Effector CD4-positive, alpha-beta T cell (primary cell): ENCODE data around the gene ATP11B.
"Not testable (repeated sequence)": the region's sequence is repeated elsewhere in the genome, so short reads cannot be mapped to it uniquely, and the experiment has no call there.

Source experiments
- DNase-seq: peaks from one replicate; pipeline ENCODE4 v3.0.0-alpha.2; 2020

The ATP11B gene

DNA sequence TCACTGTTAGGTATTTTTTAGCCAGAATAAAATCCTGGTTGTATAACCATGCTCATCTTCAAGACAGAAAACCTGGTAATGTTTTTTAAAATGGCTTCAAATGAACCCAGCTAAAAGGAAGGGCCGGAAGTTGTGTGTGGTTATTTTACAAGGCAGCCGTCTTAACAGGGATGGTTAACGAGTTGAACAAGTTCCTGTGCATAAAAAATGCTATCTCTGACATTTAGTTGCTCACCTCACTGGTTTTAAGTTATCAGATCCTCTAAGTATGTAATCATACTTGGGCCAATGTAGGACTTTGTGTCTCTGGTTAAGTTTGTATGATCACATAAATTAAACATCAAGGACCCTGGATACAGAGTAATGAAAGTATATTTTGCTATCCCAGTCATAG lies 2.1 kb downstream of the ATP11B start:
- peak; percentile 34 for DNase-seq

DNA sequence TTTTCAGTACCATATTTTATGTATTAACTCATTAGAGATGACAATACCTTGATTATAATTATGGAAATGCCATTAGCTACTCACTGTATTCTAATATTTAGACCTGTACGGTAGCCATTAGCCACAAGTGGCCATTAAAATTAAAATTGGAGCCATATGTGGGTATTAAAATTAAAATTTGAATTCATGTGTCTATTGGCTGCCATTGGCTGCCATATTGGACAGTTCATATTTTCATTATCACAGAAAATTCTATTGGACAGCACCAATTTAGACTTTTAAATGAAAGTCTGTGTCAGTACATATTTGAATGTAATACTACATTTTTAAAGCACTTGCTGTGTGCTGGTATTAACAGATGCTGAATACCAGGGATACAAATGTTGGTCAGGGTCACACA lies 3.0 kb downstream of the ATP11B start:
- no peak for DNase-seq

DNA sequence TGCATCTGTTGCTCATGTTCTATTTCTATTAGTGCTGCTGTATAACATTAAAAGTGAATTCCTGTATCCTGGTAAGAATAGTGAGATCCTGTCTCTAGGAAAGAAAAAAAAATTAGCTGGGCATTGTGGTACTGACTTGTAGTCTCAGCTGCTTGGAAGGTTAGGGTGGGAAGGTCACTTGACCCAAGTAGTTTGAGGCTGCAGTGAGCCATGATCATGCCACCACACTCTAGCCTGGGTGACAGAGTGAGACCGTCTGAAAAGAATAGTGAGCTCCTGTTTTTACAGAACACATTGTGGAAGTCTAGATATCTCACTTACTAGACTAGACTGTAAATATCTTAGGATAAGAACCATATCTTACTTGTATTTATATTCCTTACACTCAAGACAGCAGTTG lies 4.6 kb downstream of the ATP11B start:
- no peak for DNase-seq

DNA sequence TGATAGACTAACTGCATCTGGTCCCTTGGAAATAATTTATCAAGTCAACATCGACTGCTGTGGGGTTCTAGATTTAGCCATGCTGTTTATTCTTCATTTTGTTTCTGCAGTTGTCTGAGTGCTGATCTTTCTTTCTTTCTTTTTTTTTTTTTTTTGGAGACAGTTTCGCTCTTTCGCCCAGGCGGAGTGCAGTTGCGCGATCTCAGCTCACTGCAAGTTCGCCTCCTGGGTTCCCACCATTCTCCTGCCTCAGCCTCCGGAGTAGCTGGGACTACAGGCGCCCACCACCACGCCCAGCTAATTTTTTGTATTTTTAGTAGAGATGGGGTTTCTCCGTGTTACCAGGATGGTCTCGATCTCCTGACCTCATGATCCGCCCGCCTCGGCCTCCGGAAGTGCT lies 5.8 kb downstream of the ATP11B start:
- DNase-seq, result not testable (repeated sequence)

DNA sequence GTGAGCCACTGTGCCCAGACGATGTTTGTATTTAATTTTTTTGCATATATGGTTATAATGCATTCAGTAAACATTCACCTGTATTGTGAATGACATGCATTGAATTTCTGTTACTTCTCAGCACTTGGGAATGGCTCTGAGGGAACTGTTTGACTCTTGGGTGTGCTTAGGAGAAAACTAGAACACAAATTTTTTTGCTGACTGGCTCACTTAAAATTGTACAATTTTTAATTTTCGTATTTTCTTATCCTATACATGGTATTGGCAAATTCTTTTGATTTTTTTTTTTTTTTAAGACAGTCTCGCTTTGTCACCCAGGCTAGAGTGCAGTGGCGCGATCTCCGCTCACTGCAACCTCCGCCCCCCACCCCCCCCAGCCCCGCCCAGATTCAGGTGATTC lies 7.2 kb downstream of the ATP11B start:
- DNase-seq, result no peak

DNA sequence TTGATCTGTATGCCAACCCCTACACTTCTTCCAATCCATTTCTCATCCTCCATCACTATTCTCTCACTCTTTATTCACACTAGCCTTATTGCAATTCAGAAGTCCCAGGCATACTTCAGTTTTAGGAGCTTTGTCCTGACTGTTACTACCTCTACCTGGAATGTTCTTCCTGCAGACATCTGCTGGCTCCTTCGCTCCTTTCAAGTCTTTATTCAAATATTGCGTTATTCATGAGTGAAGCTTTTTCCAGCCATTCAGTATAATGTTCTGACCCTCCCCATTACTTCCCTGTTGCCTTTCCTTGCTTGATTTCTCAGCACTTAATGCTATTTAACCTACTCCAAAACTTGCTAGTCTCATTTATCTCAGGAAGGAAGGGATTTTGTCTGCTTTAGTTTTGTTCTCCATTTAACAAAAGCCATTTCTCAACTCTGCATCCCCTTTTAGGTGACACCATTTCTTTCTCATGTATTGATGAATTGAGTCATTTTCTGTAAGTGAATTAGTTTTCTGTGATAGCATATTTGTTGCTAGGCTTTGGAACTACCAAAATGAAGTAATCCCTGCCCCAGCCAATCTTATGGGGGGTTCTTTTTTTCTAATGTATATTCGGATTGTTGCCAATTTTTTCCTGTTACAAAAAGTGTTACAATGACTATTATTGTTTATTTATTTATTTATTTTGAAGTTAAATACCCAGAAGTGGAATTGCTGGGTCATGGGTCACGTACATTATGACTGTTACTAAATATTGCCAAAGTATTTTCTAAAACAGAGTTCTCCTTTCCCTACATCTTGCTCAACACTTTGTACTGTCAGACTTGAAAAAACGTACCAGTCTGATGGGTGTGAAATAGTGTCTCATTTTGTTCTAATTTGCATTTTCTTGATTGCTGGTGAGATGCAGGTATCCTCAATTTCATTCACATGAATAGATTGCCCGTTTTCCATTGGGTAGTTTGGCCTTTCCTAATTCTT lies 9.4 kb downstream of the ATP11B start:
- no peak for DNase-seq

DNA sequence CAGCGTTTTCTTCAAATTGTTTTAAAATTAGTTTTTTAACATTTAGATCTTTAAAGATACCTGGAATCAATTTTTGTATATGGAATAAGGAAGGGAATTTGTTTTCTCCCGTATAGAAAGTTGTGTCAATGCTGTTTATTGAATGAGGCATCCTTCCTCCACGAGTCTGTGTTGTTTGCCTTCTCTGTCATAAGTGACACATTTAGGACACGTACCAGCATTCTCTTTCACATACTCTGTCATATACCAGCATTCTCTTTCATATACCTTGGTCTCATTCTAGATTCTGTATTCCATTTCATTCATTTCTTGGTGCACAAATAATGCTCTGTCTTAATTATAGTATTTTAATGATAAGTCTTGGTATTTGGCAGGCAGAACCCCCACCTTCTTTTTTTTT lies 10.3 kb downstream of the ATP11B start:
- DNase-seq, result no peak

DNA sequence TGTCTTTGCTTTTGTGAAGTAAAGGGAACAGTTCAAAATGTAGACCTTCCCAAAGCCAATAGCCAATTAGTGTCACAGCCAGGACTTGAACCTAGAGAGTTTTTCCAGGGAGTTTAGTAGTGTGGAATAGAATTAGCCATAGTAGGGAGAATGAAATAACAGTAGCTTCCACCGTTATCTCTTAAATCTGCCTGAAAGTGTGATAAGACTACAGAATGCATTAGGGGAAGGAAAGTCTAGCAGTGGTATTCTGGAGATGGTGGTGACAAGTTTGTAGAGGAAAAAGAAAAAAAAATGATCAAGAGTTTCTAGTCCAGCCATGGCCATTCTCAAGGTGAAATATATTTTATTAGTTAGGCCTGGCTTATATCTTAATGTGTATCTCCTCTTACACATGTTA lies 13.8 kb downstream of the ATP11B start:
- no peak for DNase-seq

DNA sequence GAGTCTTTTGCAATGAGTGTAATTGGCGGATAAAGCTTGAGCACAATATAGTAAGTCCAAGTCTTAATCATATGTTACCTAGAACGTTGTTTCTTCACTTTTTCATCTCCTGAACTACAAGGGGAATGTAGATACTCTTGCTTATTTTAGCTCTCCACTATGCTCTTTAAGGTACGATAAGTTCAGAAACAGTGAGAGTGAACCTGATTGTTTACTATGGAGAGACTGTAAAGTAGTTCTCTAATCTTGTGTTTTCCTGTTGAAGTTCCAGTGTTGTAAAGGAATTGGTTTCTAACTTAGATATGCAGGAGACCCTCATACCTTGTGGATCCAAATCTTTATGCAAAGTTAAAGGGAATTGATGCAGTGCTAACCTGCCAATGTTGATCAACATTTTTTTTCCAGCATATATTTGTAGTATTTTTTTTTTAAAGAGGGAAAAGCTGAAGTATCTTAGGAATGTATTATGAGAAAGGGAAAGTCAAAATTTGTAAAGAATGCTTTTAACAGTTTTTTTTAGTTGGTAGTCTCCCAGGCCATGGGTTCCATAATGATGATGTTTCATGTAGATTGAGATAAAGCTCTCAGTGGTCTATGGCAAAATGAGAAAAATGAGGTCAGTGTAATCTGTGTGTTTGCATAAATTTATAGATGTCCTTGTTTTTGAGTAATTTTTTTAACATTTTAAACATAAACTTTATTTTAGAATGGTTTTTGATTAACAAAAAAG lies 14.9 kb downstream of the ATP11B start:
- DNase-seq, result no peak

DNA sequence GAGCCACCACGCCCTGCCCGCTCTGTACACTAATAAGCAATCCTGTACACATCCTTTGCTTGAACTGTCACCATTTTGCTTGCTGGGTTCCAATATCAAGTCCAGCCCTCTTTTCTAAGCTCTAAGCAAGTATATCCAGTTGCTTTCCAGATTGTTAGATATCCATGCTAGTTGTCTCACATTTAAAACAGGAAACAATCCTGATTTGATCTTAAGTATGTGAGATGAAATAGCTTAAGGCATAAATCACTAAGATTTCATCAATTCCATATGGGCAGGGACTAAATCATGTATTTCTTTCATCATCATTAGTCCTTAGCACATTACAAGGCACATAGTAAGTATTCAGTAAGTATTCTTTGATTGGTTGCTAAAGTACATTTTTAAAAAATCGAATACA lies 16.2 kb downstream of the ATP11B start:
- DNase-seq, result no peak

DNA sequence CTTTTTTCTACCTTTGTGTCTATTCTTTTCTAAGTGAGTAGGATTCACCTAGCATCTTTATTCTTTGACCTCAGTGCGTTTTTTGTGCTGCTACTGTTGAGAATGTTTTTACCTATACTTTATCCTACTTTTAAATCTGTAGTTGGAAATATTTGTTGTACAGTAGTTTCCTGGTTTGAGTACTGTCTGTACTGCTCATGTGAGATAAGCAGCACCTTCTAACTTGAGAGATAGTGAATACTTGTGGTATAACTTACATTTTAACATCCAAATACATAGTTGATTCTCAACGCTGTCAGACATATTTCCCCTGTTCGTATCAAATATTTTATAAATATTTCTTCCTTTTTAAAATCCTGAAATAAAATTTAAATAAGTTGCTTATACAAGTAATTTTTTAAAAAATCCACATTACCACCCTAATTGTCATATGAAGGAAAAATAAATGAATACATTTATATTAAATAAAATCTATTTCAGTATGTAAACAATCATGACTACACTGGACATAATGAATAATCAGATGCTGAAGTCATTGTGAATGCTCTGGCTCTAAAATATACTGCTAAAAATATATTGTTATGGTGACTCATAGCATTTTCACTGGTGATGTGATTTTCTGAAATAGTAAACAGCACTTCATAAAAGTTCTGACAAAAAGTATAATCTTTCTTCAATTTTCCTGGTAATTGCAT lies 17.4 kb downstream of the ATP11B start:
- no peak for DNase-seq

DNA sequence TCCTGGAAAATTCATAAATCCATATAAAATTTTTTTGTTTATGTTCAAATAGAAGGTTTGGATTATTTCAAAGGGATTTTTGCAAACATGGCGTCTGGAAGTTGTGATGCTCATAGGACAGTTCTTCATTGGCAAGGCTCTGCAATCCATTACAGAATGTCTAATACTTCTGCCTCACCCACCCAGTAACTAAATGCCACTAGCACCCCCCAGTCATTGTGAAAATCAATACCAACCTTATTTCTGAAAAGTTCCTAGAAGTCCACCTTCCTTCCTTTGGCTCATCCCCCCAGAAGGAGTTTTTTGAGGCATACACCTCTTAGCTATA lies 17.9 kb downstream of the ATP11B start:
- DNase-seq, result no peak

DNA sequence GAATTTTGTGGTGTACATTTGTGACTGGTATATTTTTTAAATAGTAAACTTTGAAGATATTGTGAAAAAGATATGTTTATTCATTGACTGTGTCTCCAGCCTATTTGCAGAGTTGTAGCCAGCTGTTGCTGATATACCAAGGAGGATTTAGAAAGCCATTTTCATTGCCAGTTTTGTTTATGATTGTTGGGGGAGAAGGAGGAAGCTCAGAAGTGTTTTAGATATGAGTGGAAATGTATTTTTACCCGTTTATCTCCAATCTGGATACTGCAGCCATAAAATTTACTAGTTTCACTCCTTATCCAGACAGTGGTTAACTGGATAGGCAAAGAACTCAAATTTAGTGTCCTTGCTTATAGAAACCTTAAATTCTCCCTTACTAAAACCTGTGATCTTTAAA lies 18.8 kb downstream of the ATP11B start:
- no peak for DNase-seq

DNA sequence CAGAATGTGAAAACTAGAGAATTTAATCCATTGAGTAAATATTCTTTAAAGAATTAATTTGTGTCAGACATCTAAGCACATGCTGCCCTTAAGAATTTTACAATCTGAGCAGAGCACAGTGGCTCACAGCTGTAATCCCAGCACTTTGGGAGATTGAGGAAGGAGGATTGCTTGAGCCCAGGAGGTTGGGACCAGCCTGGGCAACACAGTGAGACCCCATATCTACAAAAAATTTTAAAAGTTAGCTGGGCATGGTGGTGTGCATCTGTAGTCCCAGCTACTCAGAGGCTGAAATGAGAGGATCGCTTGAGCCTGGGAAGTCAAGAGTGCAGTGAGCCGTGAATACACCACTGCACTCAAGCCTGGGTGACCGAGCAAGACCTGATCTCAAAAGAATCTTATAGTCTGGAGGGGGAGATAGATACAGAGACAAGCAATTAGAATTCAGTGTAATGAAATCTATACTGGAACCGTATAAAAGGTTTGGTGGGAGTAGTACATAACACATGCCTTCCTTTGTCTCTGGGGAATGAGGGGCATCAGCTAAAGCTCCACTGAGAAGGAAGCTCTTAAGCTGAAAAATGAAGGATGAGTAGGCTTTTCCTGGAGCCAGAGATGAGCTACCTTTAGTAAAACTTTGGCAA lies 21.2 kb downstream of the ATP11B start:
- no peak for DNase-seq

DNA sequence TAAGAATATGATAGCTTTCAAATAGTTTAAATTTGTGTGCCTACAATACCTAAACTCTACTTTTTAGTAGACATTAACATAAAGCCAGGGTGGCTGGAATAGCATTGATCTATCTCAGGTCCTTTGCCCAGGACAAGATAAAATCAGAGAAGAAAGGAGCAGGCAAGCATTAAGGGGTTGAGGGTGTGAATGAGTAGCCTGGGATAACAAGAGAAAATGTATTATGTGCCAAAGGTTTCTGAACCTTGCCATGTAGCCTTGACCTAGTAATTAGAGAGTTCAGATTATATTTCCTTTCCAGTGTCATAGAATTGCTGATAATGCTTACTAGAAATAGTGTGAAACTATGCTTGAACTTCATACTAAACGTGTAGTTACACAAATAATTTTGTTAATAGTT lies 22.9 kb downstream of the ATP11B start:
- no peak for DNase-seq

DNA sequence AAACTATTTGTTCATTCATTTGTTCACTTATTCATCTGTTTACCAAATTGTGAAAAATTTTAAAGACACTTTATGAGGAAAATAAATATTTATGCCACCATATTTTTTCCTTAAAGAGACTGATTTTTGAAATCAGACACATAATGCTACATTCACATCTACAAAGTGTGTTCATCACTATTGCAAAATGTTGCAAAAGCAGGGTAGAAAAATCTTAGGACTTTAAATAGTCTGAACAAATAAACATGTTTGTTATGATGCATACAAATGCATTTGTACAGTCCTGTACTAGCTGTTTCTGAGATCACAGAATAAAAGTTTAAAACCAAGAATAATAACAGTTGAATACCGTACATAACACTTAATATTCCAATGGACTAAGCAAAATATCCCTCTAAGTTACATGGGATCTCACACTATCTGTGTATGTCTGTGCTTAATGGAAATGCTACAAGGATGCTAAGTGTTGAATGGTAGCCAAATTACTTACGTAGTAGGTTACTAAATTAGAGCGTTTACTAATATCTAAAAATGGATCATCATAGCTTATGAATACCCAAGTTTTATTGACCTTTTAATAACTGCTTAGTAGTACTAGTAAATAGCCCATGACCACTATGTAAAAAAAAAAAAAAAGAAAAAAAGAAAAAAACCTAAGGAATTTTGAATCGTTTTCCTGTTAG lies 25.1 kb downstream of the ATP11B start:
- no peak for DNase-seq

DNA sequence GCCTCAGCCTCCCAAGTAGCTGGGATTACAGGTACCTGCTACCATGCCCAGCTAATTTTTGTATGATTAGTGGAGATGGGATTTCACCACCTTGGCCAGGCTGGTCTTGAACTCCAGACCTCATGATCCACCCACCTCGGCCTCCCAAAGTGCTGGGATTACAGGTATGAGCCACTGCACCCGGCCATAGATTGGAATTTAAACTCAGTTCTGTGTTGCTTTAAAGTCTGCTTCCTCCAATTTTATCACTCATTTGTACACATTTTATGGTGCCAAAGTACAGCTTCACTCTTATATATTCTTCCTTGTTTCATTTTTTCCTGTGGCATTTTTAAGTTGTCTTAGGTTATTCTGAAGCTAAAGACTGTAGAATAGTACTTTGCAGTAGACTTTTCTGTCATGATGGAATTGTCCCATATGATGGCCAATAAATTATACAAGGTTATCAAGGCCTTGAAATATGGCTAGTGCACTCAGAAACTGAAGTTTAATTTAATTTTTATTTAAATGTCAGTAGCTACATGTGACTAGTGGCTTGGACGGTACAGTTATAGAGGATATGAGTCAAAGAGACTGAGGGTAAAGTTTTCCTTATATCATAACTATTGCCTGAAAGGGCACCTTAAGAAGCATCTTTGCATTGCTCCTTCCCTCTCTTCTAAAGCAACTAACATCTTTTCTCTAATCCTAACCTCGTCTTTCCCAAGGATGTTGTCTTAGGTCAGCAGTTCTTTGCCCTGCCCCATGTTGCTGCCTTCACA lies 28.1 kb downstream of the ATP11B start:
- DNase-seq, result no peak

DNA sequence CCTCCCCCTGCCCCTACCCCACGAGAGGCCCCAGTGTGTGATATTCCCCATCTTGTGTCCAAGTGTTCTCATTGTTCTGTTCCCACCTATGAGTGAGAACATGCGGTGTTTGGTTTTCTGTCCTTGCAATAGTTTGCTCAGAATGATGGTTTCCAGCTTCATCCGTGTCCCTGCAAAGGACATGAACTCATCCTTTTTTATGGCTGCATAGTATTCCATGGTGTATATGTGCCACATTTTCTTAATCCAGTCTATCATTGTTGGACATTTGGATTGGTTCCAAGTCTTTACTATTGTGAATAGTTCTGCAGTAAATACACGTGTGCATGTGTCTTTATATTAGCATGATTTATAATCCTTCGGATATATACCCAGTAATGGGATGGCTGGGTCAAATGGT lies 29.0 kb downstream of the ATP11B start:
- not testable (repeated sequence) for DNase-seq

DNA sequence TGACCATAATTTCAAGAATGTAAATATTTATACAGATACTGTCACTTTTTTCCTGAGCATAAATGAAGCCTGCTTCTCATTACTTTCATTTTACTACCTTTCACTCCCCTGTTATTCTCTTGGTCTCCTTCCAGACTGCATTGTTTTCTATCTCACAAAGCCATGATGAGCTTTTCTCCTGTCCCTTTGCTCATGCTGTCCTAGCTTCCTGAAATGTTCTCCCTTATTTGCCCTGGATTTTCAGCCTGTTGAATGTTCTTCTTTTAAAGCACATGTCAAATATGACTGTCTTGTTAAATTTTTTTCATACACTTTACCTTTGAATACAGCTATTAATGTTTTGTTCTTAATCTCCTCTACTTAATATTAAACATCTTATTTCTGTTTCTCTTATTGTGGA lies 31.7 kb downstream of the ATP11B start:
- DNase-seq, result no peak

DNA sequence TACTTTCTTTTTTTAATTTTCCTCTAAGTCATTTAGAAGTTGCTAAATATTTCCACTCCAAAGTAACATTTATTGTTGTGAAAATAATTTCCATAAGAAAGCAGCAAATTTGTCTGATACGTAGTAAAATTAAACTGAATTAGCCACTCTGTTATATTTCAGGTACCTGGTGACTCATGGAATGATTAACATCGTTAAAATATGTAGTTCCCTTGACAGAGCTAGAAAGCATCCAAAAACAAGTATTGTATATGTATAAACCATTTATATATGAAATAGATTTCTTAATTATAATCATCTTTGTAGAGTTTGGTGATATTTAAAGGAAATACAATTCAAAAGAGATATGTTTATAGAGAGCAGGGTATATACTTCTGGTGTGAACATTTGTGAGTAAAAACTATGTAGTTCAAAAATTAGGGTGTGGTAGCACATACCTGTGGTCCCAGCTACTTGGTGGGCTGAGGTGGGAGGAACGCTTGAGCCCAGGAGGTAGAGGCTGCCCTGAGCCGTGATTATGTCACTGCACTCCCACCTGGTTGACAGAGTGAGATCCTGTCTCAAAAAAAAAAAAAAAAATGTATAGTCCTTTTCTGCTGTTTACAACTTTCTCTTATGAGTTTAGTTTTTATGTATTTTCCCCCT lies 36.6 kb downstream of the ATP11B start:
- DNase-seq, result no peak

DNA sequence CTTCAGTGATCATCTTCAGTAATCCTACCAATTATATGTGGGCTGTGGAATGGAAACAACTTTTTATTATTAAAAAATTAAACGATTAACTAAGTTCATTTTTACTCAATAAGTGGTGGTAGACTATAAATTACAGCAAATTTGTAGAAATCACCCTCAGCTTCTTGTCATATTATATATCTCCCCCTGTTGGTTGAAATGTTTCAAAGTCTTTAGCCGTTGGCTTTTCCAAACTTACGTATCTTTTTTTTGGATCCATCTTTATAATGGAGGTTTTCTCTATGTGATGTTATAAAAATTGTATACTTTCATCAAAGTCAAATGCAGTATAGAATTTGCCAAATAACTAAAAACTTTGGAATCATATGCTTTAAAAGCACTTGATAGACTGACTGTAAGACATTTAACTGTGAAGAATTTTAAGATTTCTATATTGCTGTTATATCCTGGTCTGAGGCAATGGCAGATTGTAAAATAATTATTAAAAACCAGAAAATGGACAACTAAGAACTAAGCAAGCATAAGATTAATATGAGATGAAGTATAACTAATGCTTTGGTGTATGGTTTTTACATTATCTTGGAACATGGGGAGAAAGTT lies 44.7 kb downstream of the ATP11B start:
- DNase-seq, result no peak
